ENCODE data around the gene TINCR.
"Not testable (repeated sequence)": the region's sequence is repeated elsewhere in the genome, so short reads cannot be mapped to it uniquely, and the experiment has no call there.

The TINCR gene

GRCh38 chr19:5567360-5567969 lies at the start of gene TINCR:
Gene TINCR, minus strand, starts transcription at chr19:5567953.
- DNase-seq (ENCODE audit: low spot score) = no peak

GRCh38 chr19:5617080-5617479 lies 49.3 kb upstream of the TINCR start:
- DNase-seq (ENCODE audit: low spot score) = no peak

- no peak for DNase-seq (ENCODE audit: low spot score)
These were observed 48.1 kb upstream of the TINCR start for GRCh38 chr19:5615756-5616327.

GRCh38 chr19:5612891-5613865 lies 45.4 kb upstream of the TINCR start:
- no peak for DNase-seq (ENCODE audit: low spot score)

- DNase-seq (ENCODE audit: low spot score) = no peak
These were observed 42.2 kb upstream of the TINCR start for GRCh38 chr19:5609881-5610448.

GRCh38 chr19:5608766-5609165 lies 41.0 kb upstream of the TINCR start:
- DNase-seq (ENCODE audit: low spot score) = not testable (repeated sequence)

GRCh38 chr19:5608291-5608690 lies 40.5 kb upstream of the TINCR start:
- no peak for DNase-seq (ENCODE audit: low spot score)

- no peak for DNase-seq (ENCODE audit: low spot score)
These were observed 39.8 kb upstream of the TINCR start for GRCh38 chr19:5607318-5608275.

- no peak for DNase-seq (ENCODE audit: low spot score)
These were observed 37.6 kb upstream of the TINCR start for GRCh38 chr19:5605362-5605761.

GRCh38 chr19:5603626-5604025 lies 35.9 kb upstream of the TINCR start:
- no peak for DNase-seq (ENCODE audit: low spot score)

- no peak for DNase-seq (ENCODE audit: low spot score)
These were observed 33.0 kb upstream of the TINCR start for GRCh38 chr19:5600797-5601196.

GRCh38 chr19:5595745-5596144 lies 28.0 kb upstream of the TINCR start:
- DNase-seq (ENCODE audit: low spot score) = no peak

GRCh38 chr19:5595129-5595528 lies 27.4 kb upstream of the TINCR start:
- DNase-seq (ENCODE audit: low spot score) = no peak

GRCh38 chr19:5594521-5594950 lies 26.8 kb upstream of the TINCR start:
- no peak for DNase-seq (ENCODE audit: low spot score)

GRCh38 chr19:5593343-5594255 lies 25.8 kb upstream of the TINCR start:
- no peak for DNase-seq (ENCODE audit: low spot score)

- DNase-seq (ENCODE audit: low spot score) = no peak
These were observed 25.0 kb upstream of the TINCR start for GRCh38 chr19:5592531-5593342.

- DNase-seq (ENCODE audit: low spot score) = no peak
These were observed 23.7 kb upstream of the TINCR start for GRCh38 chr19:5591476-5591875.

- DNase-seq (ENCODE audit: low spot score) = no peak
These were observed 23.1 kb upstream of the TINCR start for GRCh38 chr19:5590865-5591154.

- DNase-seq (ENCODE audit: low spot score) = no peak
These were observed 22.6 kb upstream of the TINCR start for GRCh38 chr19:5590151-5590864.

Measured in COLO829 (cell line).